Glomerular visceral epithelial cell (primary cell): ENCODE measurements around the gene BHLHE23.
"Not testable (repeated sequence)": the region's sequence is repeated elsewhere in the genome, so short reads cannot be mapped to it uniquely, and the experiment has no call there.

Source experiments
- DNase-seq: peaks from one replicate; pipeline ENCODE4 v3.0.0-alpha.2; 2016; ENCODE audit errors: extremely low spot score

The BHLHE23 gene

GRCh38 chr20:63043348-63044203 lies 36.8 kb upstream of the BHLHE23 start:
- no peak for DNase-seq

DNA sequence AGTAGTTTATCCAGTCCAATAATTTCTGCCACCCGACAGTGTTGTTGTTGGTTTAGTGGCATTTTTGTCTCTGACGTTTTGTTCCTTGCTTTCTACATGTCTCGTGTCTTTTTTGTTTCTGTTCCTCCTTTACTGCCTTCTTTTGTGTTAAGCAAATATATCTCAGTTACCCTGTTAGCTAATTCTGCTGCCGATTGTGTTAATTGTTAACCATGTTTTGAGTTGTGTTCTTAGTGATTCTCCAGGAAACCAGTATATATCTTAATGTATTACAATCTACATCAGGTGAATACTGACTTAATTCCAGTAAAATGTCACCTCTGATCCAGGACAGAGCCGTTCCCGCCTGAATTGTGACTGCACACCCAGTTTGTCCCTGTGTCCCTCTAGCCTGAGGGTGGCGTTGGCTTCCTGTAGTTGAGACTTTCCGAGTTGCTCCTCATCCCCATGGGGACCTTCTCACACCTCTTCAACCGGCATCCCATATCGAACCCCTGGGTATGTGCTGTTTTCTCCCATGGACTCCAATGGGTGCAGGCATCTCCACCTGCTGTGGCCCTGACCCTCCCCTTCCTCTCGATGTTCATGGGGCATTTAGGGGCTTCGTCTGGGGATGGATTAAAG lies 35.8 kb upstream of the BHLHE23 start:
- no peak for DNase-seq

DNA sequence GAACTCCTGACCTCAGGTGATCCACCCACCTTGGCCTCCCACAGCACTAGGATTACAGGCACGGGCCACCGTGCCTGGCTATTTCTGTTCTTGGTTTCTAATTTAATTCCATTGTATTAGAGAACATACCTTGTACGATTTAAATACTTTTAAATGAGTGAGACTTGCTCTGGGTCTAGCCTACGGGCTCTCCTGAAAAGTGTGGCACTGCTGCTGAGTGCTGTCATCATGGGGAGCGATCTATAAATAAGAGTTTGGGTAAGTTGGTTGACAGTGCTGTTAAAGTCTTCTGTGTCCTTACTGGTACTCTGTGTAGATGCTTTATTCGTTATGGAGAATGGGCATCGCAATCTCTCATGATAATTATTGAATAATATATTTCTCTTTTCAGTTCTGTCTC lies 35.0 kb upstream of the BHLHE23 start:
- DNase-seq, result no peak

GRCh38 chr20:63037669-63038268 lies 31.0 kb upstream of the BHLHE23 start:
- no peak for DNase-seq

DNA sequence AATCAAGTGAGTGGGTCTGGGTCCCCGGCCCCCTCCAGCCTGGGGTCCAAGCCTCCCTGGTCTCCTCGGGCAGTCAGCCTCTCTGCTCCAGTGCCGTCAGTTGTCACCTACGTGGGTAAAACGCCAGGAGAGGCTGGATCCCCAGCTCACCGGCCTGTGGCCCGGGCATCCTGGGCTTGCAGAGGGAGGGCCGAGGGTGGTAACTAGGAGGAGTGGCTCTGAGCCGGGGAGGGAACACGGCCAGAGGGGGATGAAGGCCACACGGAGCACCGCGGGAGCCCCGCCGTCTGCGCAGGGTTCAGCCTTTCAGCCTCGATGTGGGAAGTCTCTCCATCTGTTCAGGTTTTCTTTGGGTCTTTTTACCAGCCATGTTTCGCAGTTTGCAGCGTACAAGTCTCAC lies 29.5 kb upstream of the BHLHE23 start:
- DNase-seq, result no peak

GRCh38 chr20:63035603-63036185 lies 28.9 kb upstream of the BHLHE23 start:
- no peak for DNase-seq

DNA sequence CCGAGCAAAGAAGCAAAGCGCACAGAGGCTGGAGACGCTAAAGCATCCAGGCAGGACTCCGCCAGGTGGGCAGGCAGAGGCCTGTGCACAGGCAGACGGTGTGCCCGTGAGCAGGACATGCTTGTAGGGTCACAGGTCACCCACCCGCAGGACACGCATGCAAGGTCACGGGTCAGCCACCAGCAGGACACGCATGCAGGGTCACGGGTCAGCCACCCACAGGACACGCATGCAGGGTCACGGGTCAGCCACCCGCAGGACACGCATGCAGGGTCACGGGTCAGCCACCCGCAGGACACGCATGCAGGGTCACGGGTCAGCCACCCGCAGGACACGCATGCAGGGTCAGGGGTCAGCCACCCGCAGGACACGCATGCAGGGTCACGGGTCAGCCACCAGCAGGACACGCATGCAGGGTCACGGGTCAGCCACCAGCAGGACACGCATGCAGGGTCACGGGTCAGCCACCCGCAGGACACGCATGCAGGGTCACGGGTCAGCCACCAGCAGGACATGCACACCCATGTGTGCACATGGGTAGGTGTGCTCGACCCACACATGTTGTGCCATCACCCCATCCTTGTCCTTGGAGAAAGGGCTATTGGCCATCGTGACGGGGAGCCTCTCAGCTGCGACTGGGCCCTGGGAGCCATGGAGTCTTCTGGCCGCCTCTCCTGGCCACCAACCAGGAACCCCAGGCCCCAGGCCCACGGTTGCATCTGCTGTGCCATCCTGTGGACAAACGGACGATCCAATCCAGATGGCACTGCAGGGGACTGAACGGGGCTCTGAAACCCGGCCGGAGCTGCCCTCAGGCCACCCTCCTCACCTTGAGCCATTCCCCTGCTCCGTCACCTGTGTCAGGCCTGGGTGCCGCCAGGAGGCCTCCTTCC lies 28.2 kb upstream of the BHLHE23 start:
- not testable (repeated sequence) for DNase-seq

DNA sequence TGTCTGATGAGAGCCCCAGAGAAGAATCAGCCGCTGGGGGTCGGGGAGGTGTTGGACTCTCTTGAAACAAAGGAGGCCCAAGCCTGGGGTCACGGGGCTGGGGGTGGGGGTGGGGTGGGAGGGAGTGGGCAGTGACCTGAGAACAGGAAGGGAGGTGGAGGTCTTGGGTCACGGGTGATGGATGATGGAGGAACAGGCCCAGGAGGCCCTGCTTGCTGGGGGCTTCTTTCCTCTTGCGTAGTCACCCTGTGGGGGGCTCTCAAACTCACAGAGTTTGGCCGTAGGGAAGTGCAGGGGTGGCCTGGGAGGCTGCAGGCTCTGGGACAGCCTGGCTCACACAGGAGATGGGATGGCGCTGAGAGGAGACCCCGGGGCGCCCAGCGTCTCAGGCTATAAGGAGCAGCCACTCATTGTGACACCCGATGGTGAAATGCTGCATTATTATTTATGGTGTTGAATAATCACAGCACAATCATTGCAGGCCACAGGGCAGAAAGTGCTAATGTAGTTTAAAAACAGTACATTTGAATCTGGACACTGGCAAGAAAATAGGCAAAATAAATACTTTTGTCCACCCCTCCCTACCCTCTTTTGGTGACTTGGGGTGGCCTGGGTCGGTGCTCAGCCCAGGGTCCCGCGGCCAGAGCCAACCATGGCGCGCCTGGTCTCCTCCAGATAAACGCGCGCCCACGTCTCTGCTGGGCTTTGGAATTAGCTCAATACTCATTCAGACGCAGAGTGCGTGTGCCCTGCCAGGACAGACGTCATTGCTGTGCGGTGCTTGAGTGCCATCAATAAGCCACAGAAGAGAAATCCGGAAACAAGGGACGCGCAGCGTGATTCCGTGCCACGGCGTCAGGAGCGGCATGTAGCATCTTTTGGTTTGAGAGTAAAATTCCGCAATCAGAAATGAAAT lies 27.3 kb upstream of the BHLHE23 start:
- DNase-seq, result no peak

DNA sequence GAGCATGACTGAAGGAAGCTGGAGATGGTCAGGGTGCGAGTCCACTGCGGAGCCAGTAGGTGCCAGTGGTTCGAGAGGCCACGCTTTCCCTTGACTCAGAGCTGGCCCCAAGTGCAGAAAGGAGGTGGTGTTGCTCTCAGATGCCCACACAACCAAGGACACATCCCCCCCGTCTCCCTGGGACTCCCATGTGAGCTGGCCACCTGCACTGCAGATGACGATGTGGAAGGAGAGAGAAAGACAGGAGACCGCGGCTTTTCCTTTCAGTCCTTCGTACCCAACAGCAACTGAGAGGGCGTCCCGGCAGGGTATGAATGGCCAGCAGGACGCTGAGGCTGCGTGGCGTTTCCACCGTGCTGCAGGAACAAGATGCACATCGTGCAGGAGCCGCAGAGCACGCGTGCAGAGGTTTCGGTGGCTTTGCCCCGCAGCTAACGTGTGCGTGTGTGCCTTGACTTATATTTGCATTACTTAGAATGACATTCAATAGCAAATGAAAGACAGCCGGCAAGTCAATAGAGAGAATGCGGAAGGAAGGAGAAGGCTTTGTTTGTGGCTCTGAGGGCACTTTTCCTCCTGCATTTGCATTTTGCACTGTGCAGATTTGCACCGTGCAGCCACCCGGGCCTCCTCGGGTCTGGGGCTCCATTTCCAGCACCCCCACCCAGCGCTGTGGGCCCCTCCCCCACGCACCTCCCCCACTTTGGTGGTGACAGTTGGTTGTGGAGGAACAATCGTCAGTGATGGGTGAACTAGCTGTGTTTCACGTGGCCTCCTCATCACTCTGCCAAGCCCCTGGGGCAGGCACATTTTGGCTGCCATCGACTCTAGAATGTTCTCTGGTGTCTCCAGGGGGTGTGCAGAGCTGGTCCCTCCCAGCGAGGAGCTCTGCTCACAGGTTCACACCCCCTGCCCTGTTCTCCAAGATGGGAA lies 26.4 kb upstream of the BHLHE23 start:
- no peak for DNase-seq

- no peak for DNase-seq
Measured at GRCh38 chr20:63032026-63032800, 25.4 kb upstream of the BHLHE23 start.

DNA sequence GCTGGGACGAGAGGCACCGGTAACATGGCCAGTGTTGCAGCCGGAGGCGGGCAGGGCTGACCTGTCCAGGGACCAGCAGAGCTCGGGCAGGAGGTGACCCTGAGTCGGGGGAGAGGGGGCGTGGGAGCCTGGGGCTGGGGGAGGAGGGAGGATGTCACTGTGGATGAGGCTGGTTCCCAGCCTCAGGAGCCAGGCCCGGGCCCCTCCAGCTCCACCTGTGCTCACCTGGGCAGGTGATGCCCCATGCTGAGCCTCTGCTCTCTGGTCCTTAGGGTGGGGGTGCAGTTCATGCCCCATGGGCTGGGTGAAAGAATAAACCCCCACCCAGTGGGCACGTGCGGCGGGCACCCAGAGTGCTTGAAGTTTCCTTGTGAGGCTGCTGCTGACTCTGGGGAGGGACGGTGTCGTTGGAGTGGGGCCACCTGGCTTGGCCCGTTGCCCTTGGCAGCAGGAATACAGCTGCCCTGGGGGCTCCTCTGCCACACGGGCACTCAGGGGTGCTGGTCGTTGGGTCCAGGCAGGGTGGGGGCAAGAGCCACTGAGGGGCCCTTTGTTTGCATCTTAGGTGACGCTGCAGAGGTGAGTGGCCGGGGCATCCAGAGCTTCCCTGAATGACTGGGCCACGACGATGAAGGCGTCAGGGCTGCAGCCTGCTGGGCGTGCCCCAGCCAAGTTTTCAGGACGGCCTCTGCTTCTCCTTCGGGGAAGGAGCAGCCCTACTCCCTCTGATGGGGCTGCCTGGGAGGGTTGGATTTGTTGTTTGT lies 24.7 kb upstream of the BHLHE23 start:
- no peak for DNase-seq

GRCh38 chr20:63029358-63030121 lies 22.8 kb upstream of the BHLHE23 start:
- peak; percentile 36 for DNase-seq

DNA sequence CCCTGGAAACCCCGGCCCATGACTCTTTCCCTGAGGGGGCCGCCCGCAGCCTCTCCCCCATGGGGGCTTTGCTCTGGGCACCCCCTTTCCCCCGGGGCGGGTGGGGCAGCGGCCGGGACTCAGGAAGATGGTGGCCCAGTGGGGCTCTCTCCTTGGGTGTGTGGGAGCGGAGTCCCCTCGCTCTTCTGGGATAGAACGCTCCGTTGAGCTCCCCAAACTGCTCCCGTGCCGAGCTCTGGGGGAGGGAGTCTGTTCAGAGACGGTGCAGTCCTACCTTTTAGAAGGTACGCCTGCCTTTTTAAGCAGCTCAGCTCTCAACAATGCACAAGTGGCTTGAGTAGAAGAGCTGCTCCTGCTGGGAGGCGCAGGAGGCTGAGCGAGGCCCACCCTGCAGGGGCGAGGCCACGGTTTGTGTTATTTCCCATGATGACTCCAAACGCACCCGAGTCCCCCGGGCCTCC lies 21.7 kb upstream of the BHLHE23 start:
- no peak for DNase-seq

GRCh38 chr20:63027922-63028389 lies 21.2 kb upstream of the BHLHE23 start:
- peak; percentile 30 for DNase-seq

GRCh38 chr20:63027221-63027921 lies 20.6 kb upstream of the BHLHE23 start:
- DNase-seq, result no peak

GRCh38 chr20:63026582-63027165 lies 19.9 kb upstream of the BHLHE23 start:
- DNase-seq, result no peak
